Glutamatergic neuron (in vitro differentiated cells): Measurements from ENCODE around the gene OTOA. TPM values are rescaled to one million over a fixed set of nuclear protein-coding genes. Genes with fewer than 3 reads are reported as not detected.

ENCODE experiments used
- DNase-seq: peaks from one replicate; pipeline ENCODE4 v3.0.0; 2022
- H3K27ac Mint-ChIP-seq: one replicate; pipeline ENCODE4 v1.8.0; 2020; ENCODE audit warnings: mild to moderate bottlenecking, mixed read lengths, inconsistent platforms; ENCODE audit not compliant: unreplicated experiment
- H3K27me3 Mint-ChIP-seq: one replicate; pipeline ENCODE4 v1.8.0; 2020; ENCODE audit warnings: mild to moderate bottlenecking, moderate library complexity, mixed read lengths, inconsistent platforms; ENCODE audit not compliant: unreplicated experiment
- H3K36me3 Mint-ChIP-seq: one replicate; pipeline ENCODE4 v1.8.0; 2020; ENCODE audit warnings: mild to moderate bottlenecking, mixed read lengths, inconsistent platforms; ENCODE audit not compliant: unreplicated experiment
- H3K4me1 Mint-ChIP-seq: one replicate; pipeline ENCODE4 v1.8.0; 2020; ENCODE audit warnings: mild to moderate bottlenecking, low read depth, mixed read lengths, inconsistent platforms; ENCODE audit not compliant: unreplicated experiment
- H3K4me3 Mint-ChIP-seq: one replicate; pipeline ENCODE4 v1.8.0; 2020; ENCODE audit warnings: mild to moderate bottlenecking, mixed read lengths, inconsistent platforms; ENCODE audit not compliant: unreplicated experiment
- H3K9me3 Mint-ChIP-seq: one replicate; pipeline ENCODE4 v1.8.0; 2020; ENCODE audit warnings: mild to moderate bottlenecking, moderate library complexity, mixed read lengths, inconsistent platforms; ENCODE audit not compliant: unreplicated experiment
- total RNA-seq: library from RNA; stranded (reverse); fragmentation: NEBNext Ultra II Directional; extraction: Animal tissue kit (Norgen Biotek cat#: 25700); gene quantifications from one replicate; pipeline ENCODE4 v1.2.1, GENCODE V29; 2021; ENCODE audit not compliant: unreplicated experiment
- TF ChIP-seq, protein P1 (sequence below): fragments of 200-600 bp; sonication (generic); IDR thresholded peaks from one replicate; pipeline ENCODE4 v1.5.0; 2021; ENCODE audit not compliant: partially characterized antibody, unreplicated experiment

OTOA gene
- total RNA-seq, 1 donor from 2014 or later, result not detected

DNA sequence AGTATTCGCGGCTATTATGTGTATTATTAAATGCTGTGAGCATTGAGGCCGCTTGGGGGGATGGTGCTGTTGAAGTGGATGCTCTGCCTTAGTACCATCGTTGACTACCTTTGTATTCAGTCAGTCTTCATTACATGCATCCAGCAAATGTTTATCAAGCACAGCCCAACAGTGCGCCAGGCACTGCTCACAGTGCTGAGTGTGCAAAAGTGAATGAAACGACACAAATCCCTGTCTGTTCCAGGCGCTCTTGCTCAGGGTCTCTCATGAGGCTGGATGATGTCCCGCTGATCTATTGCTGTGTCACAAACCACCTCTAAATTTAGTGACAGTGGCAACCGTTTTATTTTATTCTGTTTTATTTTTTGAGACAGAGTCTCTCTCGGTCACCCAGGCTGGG, 53.8 kb downstream of the OTOA start:
- TF ChIP-seq, protein P1, sequence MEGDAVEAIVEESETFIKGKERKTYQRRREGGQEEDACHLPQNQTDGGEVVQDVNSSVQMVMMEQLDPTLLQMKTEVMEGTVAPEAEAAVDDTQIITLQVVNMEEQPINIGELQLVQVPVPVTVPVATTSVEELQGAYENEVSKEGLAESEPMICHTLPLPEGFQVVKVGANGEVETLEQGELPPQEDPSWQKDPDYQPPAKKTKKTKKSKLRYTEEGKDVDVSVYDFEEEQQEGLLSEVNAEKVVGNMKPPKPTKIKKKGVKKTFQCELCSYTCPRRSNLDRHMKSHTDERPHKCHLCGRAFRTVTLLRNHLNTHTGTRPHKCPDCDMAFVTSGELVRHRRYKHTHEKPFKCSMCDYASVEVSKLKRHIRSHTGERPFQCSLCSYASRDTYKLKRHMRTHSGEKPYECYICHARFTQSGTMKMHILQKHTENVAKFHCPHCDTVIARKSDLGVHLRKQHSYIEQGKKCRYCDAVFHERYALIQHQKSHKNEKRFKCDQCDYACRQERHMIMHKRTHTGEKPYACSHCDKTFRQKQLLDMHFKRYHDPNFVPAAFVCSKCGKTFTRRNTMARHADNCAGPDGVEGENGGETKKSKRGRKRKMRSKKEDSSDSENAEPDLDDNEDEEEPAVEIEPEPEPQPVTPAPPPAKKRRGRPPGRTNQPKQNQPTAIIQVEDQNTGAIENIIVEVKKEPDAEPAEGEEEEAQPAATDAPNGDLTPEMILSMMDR, result no peak
- no peaks in the 10 kb centered on the region for H3K36me3 Mint-ChIP-seq
- H3K27me3 Mint-ChIP-seq, result peaks cover 2% of the 10 kb centered on the region
- DNase-seq, result no peak
- H3K4me3 Mint-ChIP-seq, result no peak overlapping the region
- no peaks in the 10 kb centered on the region for H3K4me1 Mint-ChIP-seq
- no peaks in the 10 kb centered on the region for H3K9me3 Mint-ChIP-seq
- H3K27ac Mint-ChIP-seq, result no peak overlapping the region

DNA sequence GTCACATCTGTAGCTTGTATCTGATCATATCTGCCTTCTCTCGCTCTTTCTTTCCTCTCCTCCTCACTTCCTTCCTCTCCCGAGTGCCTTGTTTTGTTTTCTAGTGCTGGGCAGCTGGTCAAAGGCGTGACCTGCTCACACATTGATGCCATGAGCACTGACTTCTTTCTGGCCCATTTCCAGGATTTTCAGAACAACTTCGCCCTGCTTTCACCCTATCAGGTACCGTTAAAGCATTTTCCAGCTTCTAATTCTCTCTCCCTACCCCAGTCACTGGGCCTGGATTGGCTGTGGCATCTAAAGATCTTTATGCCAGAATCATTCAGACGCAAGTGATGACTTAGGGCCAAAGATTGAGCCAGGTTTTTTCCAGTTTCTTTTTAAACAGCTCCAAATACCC, 55.5 kb downstream of the OTOA start:
- no peak overlapping the region for H3K27ac Mint-ChIP-seq

GRCh38 chr16:21720533-21720932, 56.8 kb downstream of the OTOA start:
- Mint-ChIP-seq H3K36me3 (no peaks in the 10 kb centered on the region), H3K27ac (no peak overlapping the region), H3K27me3 (peaks cover 2% of the 10 kb centered on the region), H3K4me3 (no peak overlapping the region), H3K9me3 (no peaks in the 10 kb centered on the region), H3K4me1 (no peaks in the 10 kb centered on the region)
- DNase-seq, result no peak
- TF ChIP-seq, protein P1, result no peak

More for the DNA sequence above, 55.5 kb downstream of the OTOA start:
- Mint-ChIP-seq H3K27me3 (peaks cover 2% of the 10 kb centered on the region), H3K9me3 (no peaks in the 10 kb centered on the region), H3K4me3 (no peak overlapping the region), H3K4me1 (no peaks in the 10 kb centered on the region), H3K36me3 (no peaks in the 10 kb centered on the region)
- no peak for DNase-seq
- TF ChIP-seq, protein P1, result no peak

DNA sequence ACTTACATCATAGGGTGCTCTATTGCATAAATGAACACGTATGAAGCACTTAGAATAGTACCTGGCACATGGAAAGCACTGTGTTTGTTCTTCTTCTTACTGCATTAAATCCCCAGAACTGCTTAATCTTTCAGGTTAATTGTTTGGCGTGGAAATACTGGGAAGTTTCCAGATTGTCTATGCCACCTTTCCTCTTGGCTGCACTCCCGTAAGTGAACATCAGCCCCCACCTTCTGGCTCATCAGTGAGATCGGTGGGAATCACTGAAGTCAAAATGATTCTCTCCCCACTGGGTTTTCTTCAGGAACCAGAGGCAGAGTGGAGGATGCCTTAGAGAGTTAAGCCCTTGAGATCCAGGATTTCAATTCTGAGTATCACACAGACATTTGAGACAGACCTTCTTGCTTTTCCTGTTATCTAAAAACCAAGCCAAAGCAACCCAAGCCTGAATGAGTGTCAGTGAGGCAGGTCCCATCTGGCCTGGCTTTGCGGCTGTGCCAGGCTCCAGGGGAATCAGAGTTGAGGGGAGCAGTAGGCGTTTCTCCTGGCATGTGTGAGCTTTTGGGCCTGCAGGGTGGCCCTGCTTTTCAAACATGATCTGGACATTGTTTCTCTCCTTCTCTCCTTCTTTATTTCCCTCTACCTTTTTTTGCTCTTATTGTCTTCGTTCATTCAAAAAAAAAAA, 59.1 kb downstream of the OTOA start:
- DNase-seq, result no peak
- H3K4me1 Mint-ChIP-seq, result no peaks in the 10 kb centered on the region
- no peaks in the 10 kb centered on the region for H3K9me3 Mint-ChIP-seq
- H3K27ac Mint-ChIP-seq, result no peak overlapping the region
- TF ChIP-seq, protein P1, result no peak
- no peak overlapping the region for H3K4me3 Mint-ChIP-seq
- H3K27me3 Mint-ChIP-seq, result peaks cover 2% of the 10 kb centered on the region
- no peaks in the 10 kb centered on the region for H3K36me3 Mint-ChIP-seq

DNA sequence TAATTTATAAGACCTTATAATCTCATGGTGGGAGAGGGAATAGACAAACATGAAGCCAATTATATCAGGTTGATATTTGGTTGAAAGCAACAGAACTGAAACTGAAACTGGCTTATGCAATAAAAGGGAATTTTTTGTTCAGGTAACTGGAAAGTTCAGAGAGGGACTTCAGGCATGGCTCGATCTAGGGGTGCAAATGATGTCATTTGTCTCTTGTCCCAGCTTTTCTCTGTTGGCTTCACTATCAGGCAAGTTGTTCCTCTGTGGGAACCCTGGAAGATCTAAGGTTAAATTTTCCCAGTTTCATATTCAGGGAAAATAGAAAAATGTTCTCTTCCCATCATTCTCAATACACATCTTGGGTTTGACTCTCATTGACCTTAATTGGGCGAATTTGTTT, 59.8 kb downstream of the OTOA start:
- peaks cover 2% of the 10 kb centered on the region for H3K27me3 Mint-ChIP-seq
- no peaks in the 10 kb centered on the region for H3K4me1 Mint-ChIP-seq

More for the DNA sequence above, 59.8 kb downstream of the OTOA start:
- no peaks in the 10 kb centered on the region for H3K9me3 Mint-ChIP-seq
- H3K27ac Mint-ChIP-seq, result no peak overlapping the region
- H3K4me3 Mint-ChIP-seq, result no peak overlapping the region
- DNase-seq, result no peak
- H3K36me3 Mint-ChIP-seq, result no peaks in the 10 kb centered on the region
- TF ChIP-seq, protein P1, result no peak
